Activated naive CD4-positive, alpha-beta T cell treated with anti-CD3 and anti-CD28 coated beads for 36 hours (primary cell): ENCODE results near the gene S100A3. TPM values are rescaled to one million over a fixed set of nuclear protein-coding genes. Genes with fewer than 3 reads are reported as not detected.
A peak's percentile ranks its signal among the peaks of the same experiment; 100 is the strongest.

Experiments used
- CTCF ChIA-PET: fragments of 350-600 bp; sonication (Branson Sonifier 250); formaldehyde crosslinking; loops from one replicate; lab custom pipeline; 2021; ENCODE audit warnings: antibody characterized with exemption; lab: Charles Lee
- DNase-seq: peaks from one replicate; pipeline ENCODE4 v3.0.0-alpha.2; 2020
- H3K27ac Mint-ChIP-seq: one replicate; pipeline ENCODE4 v1.8.0; 2021; ENCODE audit warnings: mild to moderate bottlenecking, mixed read lengths
- H3K27me3 Mint-ChIP-seq: one replicate; pipeline ENCODE4 v1.8.0; 2021; ENCODE audit warnings: low read depth, mixed read lengths
- H3K36me3 Mint-ChIP-seq: one replicate; pipeline ENCODE4 v1.8.0; 2021; ENCODE audit warnings: low read depth, mixed read lengths
- H3K4me1 Mint-ChIP-seq: one replicate; pipeline ENCODE4 v1.8.0; 2021; ENCODE audit warnings: low read depth, mixed read lengths
- H3K4me3 Mint-ChIP-seq: one replicate; pipeline ENCODE4 v1.8.0; 2021; ENCODE audit warnings: mild to moderate bottlenecking, moderate library complexity, mixed read lengths
- H3K9me3 Mint-ChIP-seq: one replicate; pipeline ENCODE4 v1.8.0; 2021; ENCODE audit warnings: mixed read lengths
- intact Hi-C: fragments of 100-400 bp; cut with micrococcal nuclease; formaldehyde crosslinking; loops from one replicate; pipeline ENCODE4 v1.15.1; 2023
- total RNA-seq, 2 experiments: library from RNA; stranded (reverse); gene quantifications; one replicate each; pipeline ENCODE4 v1.2.3, GENCODE V29; 2021

The S100A3 gene
- total RNA-seq, 2 experiments from 2014 or later: not detected

DNA sequence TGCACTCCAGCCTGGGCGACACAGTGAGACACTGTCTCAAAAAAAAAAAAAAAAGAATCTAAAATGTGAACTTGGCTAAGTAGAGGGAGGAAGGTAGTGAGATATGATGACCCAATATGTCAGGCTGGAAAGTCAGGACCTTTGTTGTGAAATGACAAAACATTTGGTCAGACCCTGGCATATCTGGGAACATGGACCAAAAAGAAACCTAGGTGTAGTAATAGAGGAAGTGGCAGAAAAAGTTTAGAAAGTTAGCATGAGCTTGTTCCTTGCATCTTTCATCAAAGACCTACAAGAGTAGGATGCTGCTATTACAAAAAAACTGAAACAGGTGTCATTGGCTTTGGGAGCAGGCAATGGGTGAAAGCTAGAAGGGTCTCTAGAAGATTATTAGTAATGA lies 7.3 kb upstream of the S100A3 start:
- Mint-ChIP-seq H3K27me3 (no peaks in the 10 kb centered on the region), H3K9me3 (no peaks in the 10 kb centered on the region), H3K4me1 (no peaks in the 10 kb centered on the region), H3K27ac (no peak overlapping the region), H3K4me3 (no peak overlapping the region), H3K36me3 (no peaks in the 10 kb centered on the region)
- CTCF ChIA-PET: interaction anchor here (1.1 to 2.3 kb wide), 3 partner anchors 9 to 45 kb away, joined by 3 to 6 read pairs (median 4); no protein-coding TSS in a partner anchor
- intact Hi-C loops: no loop called here
- no peak for DNase-seq

DNA sequence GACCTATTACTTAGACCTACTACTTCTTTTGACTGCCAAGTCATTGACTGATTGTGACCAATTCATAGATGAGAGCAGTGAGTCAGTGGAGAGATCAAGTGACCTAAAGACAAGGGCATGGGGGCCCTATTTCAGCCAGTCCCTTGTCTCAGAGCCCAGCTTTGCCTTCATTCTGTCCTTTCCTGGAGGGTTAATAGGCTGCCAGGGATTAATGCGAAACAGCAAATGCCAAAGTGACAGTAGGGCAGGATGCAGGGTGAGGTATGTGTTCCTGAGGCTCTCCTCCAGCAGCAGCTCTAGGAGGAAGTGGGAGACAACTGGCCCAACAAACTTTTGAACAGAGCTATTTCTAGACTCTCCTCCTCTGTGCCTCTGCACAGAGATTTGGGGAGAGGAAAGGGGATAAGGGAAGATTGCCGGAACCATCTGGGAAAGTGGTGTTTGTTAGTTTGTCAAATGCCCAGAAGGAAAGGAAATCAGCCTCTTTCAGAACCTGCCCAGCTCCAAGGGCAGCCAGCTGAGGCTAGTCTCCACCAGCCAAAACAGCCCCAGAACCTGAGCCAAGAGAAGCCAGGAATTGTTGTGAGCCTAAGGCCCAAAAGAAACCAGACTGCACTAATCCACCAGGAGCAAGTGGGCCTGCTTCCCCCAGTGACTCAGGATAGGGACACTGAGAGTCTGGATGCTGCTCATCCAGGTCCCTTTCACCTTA lies 4.9 kb upstream of the S100A3 start:
- DNase-seq: no peak
- CTCF ChIA-PET: interaction anchor here (0.8 to 1.5 kb wide), 2 partner anchors 10 to 20 kb away, joined by 4 to 5 read pairs; no protein-coding TSS in a partner anchor
- Mint-ChIP-seq H3K36me3 (no peaks in the 10 kb centered on the region), H3K9me3 (no peaks in the 10 kb centered on the region), H3K4me3 (no peak overlapping the region), H3K4me1 (peaks cover under 1% of the 10 kb centered on the region), H3K27me3 (no peaks in the 10 kb centered on the region), H3K27ac (no peak overlapping the region)
- intact Hi-C loops: no loop called here

DNA sequence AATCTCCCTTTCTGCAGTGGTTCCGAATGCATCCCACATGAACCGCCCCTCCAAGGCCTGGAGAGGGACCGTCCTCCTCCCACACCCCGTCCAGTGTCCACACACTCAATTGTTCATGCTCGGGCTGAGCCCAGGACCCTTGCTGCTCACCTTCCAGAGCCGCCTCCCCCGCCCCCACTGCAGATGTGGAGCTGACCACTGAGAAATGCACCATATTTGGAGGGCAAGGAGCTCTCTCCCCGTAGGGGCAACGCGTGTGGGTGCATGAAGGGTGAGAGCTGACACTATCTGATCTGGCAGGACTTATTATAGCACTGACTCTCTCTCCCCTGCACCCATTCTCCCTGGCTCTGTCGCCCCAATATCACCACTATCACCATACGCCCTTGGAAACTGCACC lies 4.0 kb upstream of the S100A3 start:
- Mint-ChIP-seq H3K9me3 (no peaks in the 10 kb centered on the region), H3K36me3 (no peaks in the 10 kb centered on the region), H3K4me3 (no peak overlapping the region), H3K27ac (no peak overlapping the region), H3K27me3 (no peaks in the 10 kb centered on the region), H3K4me1 (peaks cover 8% of the 10 kb centered on the region)
- DNase-seq: no peak
- CTCF ChIA-PET: interaction anchor here (1.5 kb wide), 1 partner anchor 19 kb away, joined by 5 read pairs; no protein-coding TSS in a partner anchor
- intact Hi-C loops: no loop called here

DNA sequence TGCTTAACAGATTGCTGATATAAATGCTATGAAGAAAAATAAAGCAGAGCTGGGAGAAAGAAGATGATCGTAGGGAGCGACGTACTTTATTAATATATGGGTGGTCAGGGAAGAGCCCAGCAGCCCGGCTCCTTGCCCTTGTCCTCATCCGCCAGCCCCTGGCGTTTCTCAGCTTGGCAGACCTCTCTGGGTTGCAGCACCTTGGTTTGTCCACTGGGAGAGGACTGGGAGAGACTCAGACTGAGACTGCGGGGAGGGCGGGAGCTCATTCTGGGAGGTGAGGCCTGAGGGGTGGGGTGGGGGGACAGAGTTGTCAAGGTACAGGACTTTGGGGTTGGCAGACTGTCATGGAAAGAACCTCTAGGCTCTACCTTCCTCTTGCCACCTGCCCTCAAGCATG lies 3.3 kb upstream of the S100A3 start:
- CTCF ChIA-PET: no interaction called here
- Mint-ChIP-seq H3K9me3 (no peaks in the 10 kb centered on the region), H3K4me3 (no peak overlapping the region)

DNA sequence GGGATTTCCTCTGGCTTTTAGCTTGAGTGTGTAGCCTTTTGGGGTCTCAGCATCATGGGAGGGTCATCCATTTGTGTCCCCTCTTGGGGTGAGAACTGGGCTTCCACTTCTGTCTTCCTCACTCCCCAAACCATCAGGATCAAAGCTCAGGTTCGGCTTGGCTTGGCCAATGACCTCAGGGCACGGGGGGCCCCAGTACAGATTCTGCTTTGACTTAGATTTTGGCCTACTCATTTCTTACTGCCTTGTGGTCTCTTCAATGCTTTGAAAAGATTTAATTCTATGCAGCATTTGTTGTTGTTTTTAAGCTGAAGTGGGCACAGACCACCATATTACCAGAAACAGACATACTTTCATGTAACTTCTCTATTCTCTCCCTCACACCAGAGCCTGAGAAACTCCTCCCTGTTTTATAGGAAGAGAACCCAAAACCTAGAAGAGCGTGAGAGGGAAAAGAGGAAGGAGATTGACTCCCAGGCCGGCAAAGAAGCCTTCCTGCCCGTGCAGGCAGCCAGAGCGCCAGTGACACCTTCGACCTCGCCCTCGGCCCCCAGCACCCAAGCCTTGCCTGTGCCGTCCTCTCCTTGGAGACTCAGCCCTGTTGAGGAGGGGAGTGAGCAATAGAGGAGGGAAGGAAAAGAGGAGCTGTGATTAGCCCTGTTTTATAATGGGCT lies 1.9 kb upstream of the S100A3 start:
- H3K27me3 Mint-ChIP-seq: no peaks in the 10 kb centered on the region
- H3K9me3 Mint-ChIP-seq: no peaks in the 10 kb centered on the region
- intact Hi-C loops: no loop called here
- no peak overlapping the region for H3K27ac Mint-ChIP-seq
- H3K4me3 Mint-ChIP-seq: no peak overlapping the region
- no peak for DNase-seq
- H3K36me3 Mint-ChIP-seq: no peaks in the 10 kb centered on the region
- peaks cover 18% of the 10 kb centered on the region for H3K4me1 Mint-ChIP-seq
- CTCF ChIA-PET: interaction anchor here (0.6 to 1.3 kb wide), 6 partner anchors 10 to 40 kb away, joined by 3 to 11 read pairs (median 3); no protein-coding TSS in a partner anchor

More for the DNA sequence above, 3.3 kb upstream of the S100A3 start:
- no peaks in the 10 kb centered on the region for H3K27me3 Mint-ChIP-seq
- no peak overlapping the region for H3K27ac Mint-ChIP-seq
- no peaks in the 10 kb centered on the region for H3K36me3 Mint-ChIP-seq
- intact Hi-C loops: no loop called here
- peaks cover 9% of the 10 kb centered on the region for H3K4me1 Mint-ChIP-seq
- no peak for DNase-seq

DNA sequence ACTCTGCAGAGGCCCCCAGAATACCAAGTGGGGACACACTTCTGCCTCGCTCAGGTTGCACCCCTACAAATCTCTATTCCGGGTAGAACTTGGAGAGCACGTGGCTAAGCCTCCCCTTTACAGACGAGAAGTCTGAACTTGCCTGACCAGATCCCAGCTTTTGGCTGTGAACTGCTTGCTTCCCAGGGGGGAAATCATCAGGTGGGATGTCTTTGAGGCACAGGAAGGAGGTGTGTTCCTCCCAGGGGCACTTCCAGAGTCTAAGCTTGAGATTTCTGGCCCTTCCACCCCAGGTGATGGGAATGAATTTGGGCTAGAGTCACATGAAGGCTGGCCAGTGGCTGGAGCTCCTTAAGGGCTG lies 1.3 kb upstream of the S100A3 start:
- H3K27ac Mint-ChIP-seq: no peak overlapping the region

DNA sequence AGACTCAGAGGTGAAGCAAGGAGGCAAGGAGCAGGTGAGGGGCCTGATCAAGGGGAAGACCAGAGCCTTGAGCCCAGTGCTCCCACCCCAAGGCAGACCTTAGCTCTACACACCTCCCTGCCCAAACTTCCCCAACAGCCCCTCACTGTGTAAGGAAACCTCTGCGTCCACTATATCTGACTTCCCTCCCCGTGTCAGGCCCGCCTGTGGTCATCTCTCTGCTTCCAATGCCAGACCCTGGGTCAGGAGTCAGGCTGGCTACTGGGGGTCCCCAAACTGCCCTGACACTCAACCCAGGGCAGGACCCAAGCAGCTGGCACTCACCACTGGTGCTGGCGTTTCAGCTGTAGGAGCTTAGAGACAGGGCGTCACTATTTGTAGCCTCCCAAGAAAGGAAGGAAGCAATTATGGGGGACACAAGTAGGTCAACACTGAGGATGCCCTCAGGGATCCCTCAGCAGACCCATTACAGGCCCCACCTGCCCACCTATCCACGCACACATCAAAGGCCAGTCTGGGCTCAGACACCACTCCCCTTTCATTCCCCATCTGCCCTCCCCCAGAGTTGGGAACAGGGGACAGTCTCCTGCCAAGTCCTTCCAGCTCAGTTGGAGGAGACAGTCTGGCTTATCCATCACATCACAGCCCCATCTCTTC lies 811 bp upstream of the S100A3 start:
- no peaks in the 10 kb centered on the region for H3K36me3 Mint-ChIP-seq
- DNase-seq: no peak
- no peak overlapping the region for H3K4me3 Mint-ChIP-seq
- CTCF ChIA-PET: interaction anchor here (0.6 to 1.3 kb wide), 4 partner anchors 11 to 39 kb away, joined by 3 to 11 read pairs (median 4); no protein-coding TSS in a partner anchor
- H3K9me3 Mint-ChIP-seq: no peaks in the 10 kb centered on the region
- intact Hi-C loops: no loop called here
- H3K4me1 Mint-ChIP-seq: peaks cover 29% of the 10 kb centered on the region
- H3K27ac Mint-ChIP-seq: no peak overlapping the region
- H3K27me3 Mint-ChIP-seq: no peaks in the 10 kb centered on the region

More for the DNA sequence above, 1.3 kb upstream of the S100A3 start:
- no peaks in the 10 kb centered on the region for H3K9me3 Mint-ChIP-seq
- intact Hi-C loops: no loop called here
- H3K36me3 Mint-ChIP-seq: no peaks in the 10 kb centered on the region
- no peak for DNase-seq
- H3K4me3 Mint-ChIP-seq: no peak overlapping the region
- H3K4me1 Mint-ChIP-seq: peaks cover 24% of the 10 kb centered on the region
- no peaks in the 10 kb centered on the region for H3K27me3 Mint-ChIP-seq
- CTCF ChIA-PET: interaction anchor here (0.6 to 1.3 kb wide), 5 partner anchors 11 to 39 kb away, joined by 3 to 11 read pairs (median 3); no protein-coding TSS in a partner anchor

DNA sequence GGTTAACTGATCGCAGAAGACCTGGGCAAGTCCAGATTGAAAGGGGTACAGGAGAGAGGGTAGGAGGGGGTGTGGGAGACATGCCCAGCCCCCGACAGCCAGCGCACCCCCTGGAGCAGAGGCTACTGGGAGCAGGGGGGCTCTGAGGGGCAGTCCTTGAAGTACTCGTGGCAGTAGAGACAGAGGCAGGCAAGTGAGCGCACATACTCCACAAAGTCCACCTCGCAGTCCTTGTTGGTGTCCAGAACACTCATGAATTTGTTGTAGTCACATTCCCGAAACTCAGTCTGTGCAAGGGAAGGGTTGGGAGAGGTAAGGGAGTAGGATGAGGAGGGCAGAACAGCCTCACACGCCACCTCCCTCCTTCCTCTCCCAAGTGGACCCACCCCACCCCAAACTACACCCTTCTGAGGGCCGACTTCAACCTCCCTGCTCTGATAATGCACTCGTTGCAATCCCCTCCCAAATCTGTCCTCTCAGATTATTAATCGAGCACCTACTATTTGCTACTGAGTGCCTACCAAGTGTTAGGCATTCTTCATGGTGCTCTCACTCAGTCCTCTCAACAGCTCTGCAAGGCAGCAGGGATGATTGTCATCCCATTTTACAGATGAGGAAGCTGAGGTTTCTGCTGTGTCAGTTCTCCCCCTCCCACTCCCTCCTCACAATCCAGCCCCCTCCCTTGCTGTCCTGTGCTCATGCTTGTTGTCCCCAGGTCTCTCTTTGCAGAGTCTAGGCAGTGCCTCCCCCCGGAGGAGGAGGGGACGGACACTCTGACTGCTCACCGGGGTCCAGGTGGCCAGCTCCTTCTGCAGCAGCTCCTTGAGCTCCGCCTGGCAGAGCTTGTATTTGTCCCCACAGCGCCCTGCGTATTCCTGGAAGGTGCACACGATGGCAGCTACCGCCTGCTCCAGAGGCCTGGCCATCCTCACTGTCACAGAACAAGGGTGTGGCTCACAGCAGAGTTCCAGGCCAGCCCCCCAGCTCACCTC lies 1.2 kb downstream of the S100A3 start:
- no peaks in the 10 kb centered on the region for H3K27me3 Mint-ChIP-seq
- no peaks in the 10 kb centered on the region for H3K36me3 Mint-ChIP-seq
- H3K4me3 Mint-ChIP-seq: no peak overlapping the region
- intact Hi-C loops: no loop called here
- no peaks in the 10 kb centered on the region for H3K9me3 Mint-ChIP-seq
- no peak overlapping the region for H3K27ac Mint-ChIP-seq
- H3K4me1 Mint-ChIP-seq: peaks cover 49% of the 10 kb centered on the region
- DNase-seq: no peak
- CTCF ChIA-PET: interaction anchor here (0.7 to 2.2 kb wide), 3 partner anchors 9 to 15 kb away, joined by 3 to 8 read pairs (median 5); no protein-coding TSS in a partner anchor

DNA sequence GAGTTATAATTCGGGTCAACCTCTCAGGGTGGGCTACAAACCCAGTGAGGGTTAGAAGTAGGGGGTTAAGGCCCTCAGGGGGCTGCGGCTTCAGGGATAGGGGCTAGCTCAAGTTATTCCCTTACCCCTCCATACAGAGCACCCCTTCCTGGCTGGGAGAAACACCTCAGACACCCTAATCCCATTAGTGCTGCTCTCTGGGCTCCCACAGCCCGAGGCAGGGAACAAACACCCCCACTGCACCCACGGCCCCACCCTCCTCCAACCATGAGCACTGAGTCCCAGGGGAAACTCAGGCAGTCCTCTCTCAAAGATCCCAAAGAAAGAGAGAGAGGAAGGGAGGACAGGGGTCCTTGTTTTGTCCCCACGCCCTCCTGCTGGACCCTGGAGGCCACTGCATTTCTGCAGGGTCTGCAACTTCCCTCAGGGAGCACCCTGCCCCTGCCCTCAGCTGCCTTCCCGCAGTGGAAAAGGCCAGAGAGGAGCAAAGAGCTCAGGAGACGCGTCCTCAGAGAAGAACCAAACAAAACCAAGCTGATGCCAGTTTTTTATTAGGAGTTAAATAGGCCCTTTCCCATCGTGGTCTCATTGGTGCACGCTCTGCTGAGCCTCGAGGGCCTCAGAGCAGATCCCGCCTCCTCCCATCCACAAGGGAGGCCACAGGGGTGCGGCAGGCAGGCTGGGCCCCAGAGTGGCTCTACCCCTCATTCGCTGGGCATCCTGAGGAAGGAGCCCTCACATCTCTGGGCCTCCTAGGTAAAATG lies 2.1 kb downstream of the S100A3 start:
- intact Hi-C loops: no loop called here

DNA sequence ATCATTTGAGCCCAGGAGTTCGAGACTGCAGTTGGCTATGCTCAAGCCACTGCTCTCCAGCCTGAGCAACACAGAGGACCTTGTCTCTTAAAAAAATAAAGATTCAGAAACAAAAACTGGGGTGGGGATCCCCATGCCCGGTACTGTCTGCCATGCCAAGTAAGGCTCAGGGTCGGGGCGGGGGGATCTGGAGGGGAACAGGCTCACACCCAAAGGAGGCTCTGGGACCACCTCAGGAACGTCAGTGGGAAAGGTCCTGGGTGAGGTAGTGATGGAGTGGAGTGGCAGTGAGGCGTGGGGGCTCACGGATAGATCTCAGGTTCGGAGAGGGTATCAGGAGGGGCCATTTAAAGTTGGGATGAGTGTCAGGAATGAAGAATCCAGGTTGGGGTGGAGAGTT lies 2.7 kb downstream of the S100A3 start:
- intact Hi-C loops: no loop called here
- Mint-ChIP-seq H3K27ac (peak overlapping the region; percentile 93), H3K36me3 (no peaks in the 10 kb centered on the region), H3K27me3 (no peaks in the 10 kb centered on the region), H3K9me3 (no peaks in the 10 kb centered on the region), H3K4me3 (no peak overlapping the region), H3K4me1 (peaks cover 64% of the 10 kb centered on the region)
- CTCF ChIA-PET: interaction anchor here (0.6 to 3.9 kb wide), 5 partner anchors 9 to 39 kb away, joined by 3 to 47 read pairs (median 4); no protein-coding TSS in a partner anchor
- no peak for DNase-seq

More for the DNA sequence above, 2.1 kb downstream of the S100A3 start:
- CTCF ChIA-PET: interaction anchor here (0.7 to 3.9 kb wide), 5 partner anchors 10 to 26 kb away, joined by 3 to 47 read pairs (median 7); no protein-coding TSS in a partner anchor
- H3K4me3 Mint-ChIP-seq: no peak overlapping the region
- peaks cover 58% of the 10 kb centered on the region for H3K4me1 Mint-ChIP-seq
- no peak for DNase-seq
- H3K36me3 Mint-ChIP-seq: no peaks in the 10 kb centered on the region
- no peaks in the 10 kb centered on the region for H3K9me3 Mint-ChIP-seq
- H3K27me3 Mint-ChIP-seq: no peaks in the 10 kb centered on the region
- H3K27ac Mint-ChIP-seq: peak overlapping the region; percentile 15
